HG03060 (cell line): ENCODE measurements around the gene DGUOK.

ENCODE experiments used
- ATAC-seq: cut with Tn5 transposase; IDR thresholded peaks from one replicate; pipeline ENCODE4 v1.9.1; 2021; ENCODE audit warnings: low read depth, moderate number of reproducible peaks; ENCODE audit not compliant: unreplicated experiment

Gene DGUOK

GRCh38 chr2:73946215-73946614, 19.5 kb downstream of the DGUOK start:
- no peak for ATAC-seq

DNA sequence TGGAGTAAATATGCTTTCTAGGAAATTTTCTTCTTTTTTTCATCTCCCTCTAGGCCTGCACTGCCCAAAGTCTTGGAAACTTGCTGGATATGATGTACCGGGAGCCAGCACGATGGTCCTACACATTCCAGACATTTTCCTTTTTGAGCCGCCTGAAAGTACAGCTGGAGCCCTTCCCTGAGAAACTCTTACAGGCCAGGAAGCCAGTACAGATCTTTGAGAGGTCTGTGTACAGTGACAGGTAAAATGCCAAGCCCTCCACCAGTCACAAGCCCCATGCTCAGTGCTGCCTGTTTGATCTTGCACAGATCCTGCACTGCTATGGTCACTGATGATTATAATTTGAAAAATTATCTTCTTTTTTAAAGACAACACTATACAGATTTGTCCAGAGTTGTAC, 20.0 kb downstream of the DGUOK start:
- no peak for ATAC-seq

DNA sequence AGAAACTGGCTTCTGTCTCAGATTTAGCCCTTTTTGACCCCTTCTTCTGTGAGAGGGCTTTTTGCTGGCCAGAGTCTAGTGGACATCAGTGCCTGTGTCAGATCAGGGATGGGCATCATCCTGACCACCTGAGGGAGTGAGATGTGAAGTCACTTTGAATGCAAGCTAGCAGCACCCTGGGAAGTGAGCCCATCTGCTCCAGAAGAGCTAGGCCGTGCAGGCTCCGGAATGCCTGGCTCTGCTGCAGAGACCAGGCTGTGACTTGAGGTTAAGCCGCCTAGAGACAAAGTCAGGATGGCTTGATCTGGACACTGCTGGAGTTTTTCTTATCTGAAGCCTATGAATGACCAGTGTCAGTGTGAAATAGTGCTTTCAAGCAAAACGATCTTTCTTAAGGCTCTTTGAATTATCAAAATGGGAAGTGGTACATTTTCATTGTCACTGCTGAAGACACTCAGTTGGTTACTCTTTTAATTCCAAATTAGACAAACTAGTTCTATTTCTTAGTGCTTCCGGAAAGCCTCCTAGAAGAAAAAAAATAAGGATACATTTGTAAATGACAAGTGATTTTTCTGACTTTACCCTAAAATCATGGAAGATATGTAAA, 20.8 kb downstream of the DGUOK start:
- ATAC-seq, result no peak

DNA sequence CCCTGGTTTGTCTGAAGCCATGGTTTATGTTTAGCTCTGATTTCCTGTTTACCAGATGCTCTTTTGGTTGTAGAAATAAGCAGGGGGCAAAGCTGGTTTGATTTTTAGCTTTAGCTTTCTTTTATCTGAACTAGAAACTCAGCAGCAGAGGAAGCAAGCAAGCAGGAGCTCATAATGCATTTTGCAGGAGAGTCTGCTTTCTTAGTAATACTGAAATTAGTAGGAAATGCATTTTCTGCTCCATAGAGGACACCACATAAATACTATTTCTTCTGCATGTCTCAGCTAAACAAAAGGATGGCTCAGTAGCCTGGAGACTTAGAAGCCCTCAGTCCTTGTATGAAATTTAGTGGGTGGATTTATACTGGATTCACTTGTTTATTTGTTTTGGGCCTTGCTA, 23.1 kb downstream of the DGUOK start:
- ATAC-seq, result no peak

- no peak for ATAC-seq
These were observed 26.1 kb downstream of the DGUOK start for GRCh38 chr2:73952499-73953446.

GRCh38 chr2:73956218-73956865, 29.7 kb downstream of the DGUOK start:
- no peak for ATAC-seq

GRCh38 chr2:73961274-73961673, 34.6 kb downstream of the DGUOK start:
- no peak for ATAC-seq

DNA sequence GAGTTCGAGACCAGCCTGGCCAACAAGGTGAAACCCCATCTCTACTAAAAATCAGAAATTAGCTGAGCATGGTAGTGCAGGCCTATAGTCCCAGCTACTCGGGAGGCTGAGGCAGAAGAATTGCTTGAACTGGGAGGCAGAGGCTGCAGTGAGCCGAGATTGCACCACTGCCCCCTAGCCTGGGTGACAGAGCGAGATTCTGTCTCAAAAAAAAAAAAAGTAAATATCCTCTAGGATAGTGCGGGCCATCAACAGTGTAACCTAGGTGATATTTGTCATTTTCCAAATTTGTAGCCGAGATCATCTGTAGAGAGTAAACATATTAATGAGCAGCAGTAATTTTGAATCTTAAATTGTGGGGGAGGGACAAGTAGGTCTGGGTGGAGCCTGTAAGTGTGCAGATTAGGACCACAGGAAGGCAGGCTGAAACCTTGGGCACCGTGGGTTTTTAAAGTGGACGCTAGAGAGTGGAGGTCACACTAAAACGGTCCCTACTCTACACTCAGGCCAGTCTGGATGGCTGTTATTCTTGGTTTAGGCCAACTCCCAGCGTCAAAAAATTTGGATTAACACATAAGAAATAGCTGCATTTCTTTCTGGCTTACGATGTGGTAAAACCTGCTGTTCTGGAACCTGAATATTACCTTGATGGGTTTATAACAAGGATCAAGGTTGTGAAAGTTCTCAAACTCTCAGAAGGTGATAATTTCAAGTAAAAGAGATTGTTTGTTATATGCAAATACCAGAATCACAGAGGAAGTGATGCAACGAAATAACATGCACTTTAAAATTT, 35.3 kb downstream of the DGUOK start:
- ATAC-seq, result no peak

GRCh38 chr2:73962798-73963197, 36.1 kb downstream of the DGUOK start:
- no peak for ATAC-seq

- ATAC-seq, result no peak
These were observed 36.9 kb downstream of the DGUOK start for GRCh38 chr2:73963385-73964120.

DNA sequence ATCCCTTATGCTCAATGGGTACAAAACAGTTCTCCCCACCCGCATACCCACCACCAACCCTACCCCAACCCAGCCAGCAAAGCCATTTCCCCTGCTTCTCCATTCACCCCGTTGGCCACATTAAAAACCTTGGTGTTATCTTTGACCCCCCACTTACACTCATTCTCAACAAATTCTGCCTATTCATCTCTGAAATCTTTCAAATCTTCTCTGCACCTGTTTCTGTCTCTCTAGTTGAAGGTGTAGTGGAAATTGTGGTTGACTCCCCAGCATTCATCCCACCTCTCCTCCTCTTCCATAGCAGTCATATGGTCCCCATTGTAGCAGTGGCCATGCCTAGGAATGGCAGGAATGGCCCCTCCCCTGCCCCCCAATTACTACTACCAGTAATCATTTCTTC, 37.5 kb downstream of the DGUOK start:
- ATAC-seq, result no peak

GRCh38 chr2:73965053-73965452, 38.4 kb downstream of the DGUOK start:
- no peak for ATAC-seq

GRCh38 chr2:73968357-73968937, 41.8 kb downstream of the DGUOK start:
- no peak for ATAC-seq

DNA sequence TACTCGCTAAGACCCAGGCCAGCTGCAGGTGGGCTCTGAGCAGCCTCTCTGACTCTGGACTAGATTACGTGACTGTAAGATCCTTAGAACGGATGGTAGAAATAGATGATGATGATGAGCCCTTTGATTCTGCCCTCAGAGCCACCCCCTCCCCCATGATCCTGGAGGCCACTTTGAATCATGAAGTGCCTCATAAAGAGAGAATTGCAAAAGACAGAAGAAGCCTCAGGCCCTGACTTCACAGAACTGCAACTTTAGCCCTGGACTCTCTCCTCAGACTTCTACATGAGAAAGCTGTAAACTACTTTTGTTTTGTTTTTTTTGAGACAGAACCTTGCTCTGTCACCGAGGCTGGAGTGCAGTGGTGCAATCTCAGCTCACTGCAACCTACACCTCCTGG, 42.7 kb downstream of the DGUOK start:
- no peak for ATAC-seq

DNA sequence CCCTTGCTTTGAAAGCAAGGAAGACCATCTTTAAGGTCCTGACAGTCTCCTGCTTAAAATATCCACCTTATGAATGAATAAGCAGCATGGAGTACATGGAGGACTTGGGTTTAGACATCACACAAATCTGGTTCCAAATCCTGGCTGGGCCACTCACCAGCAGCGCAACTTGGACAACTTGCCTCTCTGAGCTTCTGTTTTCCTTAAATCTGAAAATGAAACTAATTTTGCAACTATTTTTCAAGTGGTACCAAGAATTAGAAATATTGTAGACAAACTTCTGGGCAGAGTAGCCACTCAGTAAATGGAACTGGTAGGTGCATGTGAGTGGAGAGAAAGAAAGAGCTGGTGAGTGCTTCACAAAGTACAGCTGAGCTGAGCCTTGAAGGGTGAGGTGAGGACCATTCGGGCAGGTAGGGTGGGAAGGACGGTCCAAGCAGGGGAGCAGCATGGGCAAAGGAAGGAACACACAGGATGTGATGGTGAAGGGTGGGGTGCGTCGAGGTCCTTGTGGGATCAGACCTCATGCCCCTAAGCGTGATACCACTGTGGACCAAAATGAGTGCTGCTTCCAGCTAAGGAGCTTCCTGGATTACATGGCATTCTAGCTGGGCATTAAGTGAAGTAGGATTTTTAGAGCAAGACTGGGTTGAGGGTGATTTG, 43.6 kb downstream of the DGUOK start:
- ATAC-seq, result no peak

DNA sequence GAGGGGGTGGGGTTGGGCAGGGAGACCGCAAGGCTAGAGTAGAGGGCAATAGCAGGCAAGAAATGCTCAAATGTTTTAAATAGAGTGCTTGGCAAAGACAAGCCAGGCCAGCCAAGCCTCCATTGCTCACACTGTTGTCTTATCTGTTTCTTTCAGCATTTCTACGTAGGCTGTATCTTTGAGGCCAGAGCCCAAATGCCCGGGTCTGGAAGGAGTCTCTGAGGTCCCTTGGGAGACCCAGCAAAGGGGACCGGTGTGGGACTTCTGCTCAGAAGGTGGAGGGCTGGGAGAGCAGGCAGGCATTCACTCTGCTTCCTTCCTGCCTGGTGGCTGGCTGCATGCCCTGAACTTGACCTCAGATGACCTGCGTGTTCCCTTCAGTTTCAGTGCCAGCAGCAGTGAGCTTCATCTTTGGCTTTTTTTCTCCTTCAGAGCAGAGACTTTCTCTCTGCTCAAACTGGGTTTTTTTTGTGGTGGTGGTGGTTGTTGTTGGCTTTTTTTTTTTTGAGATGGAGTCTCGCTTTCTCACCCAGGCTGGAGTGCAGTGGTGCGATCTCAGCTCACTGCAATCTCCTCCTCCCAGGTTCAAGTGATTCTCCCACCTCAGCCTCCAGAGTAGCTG, 44.3 kb downstream of the DGUOK start:
- ATAC-seq, result no peak

- no peak for ATAC-seq
These were observed 45.0 kb downstream of the DGUOK start for GRCh38 chr2:73971722-73972121.

GRCh38 chr2:73972846-73973245, 46.2 kb downstream of the DGUOK start:
- no peak for ATAC-seq

DNA sequence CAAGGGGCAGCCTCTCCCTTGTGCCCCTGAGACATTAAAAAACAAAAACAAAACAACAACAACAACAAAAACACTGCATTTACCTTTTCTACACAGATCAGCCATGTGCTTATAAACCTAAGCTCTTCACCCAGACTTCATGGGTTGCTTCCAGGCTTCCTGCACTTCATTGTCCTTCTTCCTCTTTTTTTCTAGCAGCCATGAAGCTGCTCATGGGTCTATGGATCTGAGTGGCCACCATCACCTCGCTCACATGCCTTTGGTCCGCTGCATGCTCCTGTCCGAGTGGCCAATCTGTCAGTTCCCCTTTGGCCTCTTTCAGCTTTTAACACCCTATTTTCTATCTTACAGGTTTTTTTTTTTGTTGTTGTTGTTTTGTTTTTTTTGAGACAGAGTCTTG, 49.1 kb downstream of the DGUOK start:
- no peak for ATAC-seq
